RWPE2 (cell line): ENCODE measurements around the gene MIR17HG.
"Not testable (repeated sequence)": the region's sequence is repeated elsewhere in the genome, so short reads cannot be mapped to it uniquely, and the experiment has no call there.

ENCODE experiments used
- ATAC-seq: fragments of 200-7000 bp; cut with Tn5 transposase; 3 replicates; pipeline ENCODE4 v1.9.1; 2021; ENCODE audit warnings: low read depth
- DNase-seq: peaks from one replicate; pipeline ENCODE4 v3.0.0-alpha.2; 2020; ENCODE audit warnings: low spot score
- H3K27ac ChIP-seq: fragments of 450-650 bp; 2 replicates; pipeline ENCODE4 v1.5.1; 2017; ENCODE audit warnings: mild to moderate bottlenecking; ENCODE audit not compliant: poor library complexity, severe bottlenecking
- H3K27me3 ChIP-seq: fragments of 250-450 bp; sonication (Bioruptor Pico); 2 replicates; pipeline ENCODE4 v1.5.1; 2021; ENCODE audit warnings: mild to moderate bottlenecking, moderate library complexity; ENCODE audit not compliant: insufficient read depth, poor library complexity, severe bottlenecking
- H3K36me3 ChIP-seq: fragments of 250-450 bp; sonication (Bioruptor Pico); 2 replicates; pipeline ENCODE4 v1.5.1; 2020; ENCODE audit warnings: low read depth, mild to moderate bottlenecking, moderate library complexity
- H3K4me1 ChIP-seq: fragments of 250-450 bp; sonication (Bioruptor Pico); 2 replicates; pipeline ENCODE4 v1.5.1; 2021; ENCODE audit warnings: mild to moderate bottlenecking, moderate library complexity; ENCODE audit not compliant: insufficient read depth, poor library complexity, severe bottlenecking
- H3K4me3 ChIP-seq: fragments of 250-450 bp; sonication (Bioruptor Pico); 2 replicates; pipeline ENCODE4 v1.5.1; 2021; ENCODE audit warnings: mild to moderate bottlenecking, moderate library complexity; ENCODE audit not compliant: severe bottlenecking
- H3K9me3 ChIP-seq: fragments of 250-450 bp; sonication (Bioruptor Pico); 2 replicates; pipeline ENCODE4 v1.5.1; 2021; ENCODE audit warnings: mild to moderate bottlenecking, moderate library complexity; ENCODE audit not compliant: severe bottlenecking
- TF ChIP-seq, protein P1 (sequence below): fragments of 450-650 bp; IDR thresholded peaks from one replicate; pipeline ENCODE4 v1.5.1; 2017; ENCODE audit warnings: mild to moderate bottlenecking, moderate library complexity; ENCODE audit not compliant: poor library complexity, severe bottlenecking

The MIR17HG gene

DNA sequence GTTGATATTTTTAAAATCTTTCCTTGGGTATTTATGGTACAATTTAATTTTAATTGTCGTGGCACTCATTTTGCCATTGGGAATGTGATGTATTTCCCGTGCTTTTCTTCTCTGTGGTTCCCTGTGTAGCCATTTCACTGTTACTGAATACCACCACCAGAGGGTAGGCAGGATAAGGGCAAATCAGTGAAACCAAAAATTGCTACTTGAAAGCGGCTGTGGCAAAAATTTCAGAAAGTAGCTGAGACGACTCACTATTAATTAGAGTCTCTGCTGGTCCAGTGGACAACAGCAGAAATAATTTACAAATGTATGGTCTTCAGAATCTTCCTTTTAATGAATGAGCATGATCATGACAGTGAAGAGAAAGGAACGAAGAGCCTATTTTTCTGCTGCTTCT lies 34.4 kb upstream of the MIR17HG start:
- H3K4me1 ChIP-seq: no peaks in the 10 kb centered on the region
- H3K36me3 ChIP-seq: no peaks in the 10 kb centered on the region
- no peak overlapping the region for H3K4me3 ChIP-seq
- H3K27me3 ChIP-seq: peaks cover 39% of the 10 kb centered on the region
- H3K9me3 ChIP-seq: peaks cover 2% of the 10 kb centered on the region
- ATAC-seq (peak; percentile 73; the same call in 2 of the 3 replicates), DNase-seq (no peak)
- TF ChIP-seq, protein P1, sequence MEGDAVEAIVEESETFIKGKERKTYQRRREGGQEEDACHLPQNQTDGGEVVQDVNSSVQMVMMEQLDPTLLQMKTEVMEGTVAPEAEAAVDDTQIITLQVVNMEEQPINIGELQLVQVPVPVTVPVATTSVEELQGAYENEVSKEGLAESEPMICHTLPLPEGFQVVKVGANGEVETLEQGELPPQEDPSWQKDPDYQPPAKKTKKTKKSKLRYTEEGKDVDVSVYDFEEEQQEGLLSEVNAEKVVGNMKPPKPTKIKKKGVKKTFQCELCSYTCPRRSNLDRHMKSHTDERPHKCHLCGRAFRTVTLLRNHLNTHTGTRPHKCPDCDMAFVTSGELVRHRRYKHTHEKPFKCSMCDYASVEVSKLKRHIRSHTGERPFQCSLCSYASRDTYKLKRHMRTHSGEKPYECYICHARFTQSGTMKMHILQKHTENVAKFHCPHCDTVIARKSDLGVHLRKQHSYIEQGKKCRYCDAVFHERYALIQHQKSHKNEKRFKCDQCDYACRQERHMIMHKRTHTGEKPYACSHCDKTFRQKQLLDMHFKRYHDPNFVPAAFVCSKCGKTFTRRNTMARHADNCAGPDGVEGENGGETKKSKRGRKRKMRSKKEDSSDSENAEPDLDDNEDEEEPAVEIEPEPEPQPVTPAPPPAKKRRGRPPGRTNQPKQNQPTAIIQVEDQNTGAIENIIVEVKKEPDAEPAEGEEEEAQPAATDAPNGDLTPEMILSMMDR: peak; percentile 44
- no peak overlapping the region for H3K27ac ChIP-seq

DNA sequence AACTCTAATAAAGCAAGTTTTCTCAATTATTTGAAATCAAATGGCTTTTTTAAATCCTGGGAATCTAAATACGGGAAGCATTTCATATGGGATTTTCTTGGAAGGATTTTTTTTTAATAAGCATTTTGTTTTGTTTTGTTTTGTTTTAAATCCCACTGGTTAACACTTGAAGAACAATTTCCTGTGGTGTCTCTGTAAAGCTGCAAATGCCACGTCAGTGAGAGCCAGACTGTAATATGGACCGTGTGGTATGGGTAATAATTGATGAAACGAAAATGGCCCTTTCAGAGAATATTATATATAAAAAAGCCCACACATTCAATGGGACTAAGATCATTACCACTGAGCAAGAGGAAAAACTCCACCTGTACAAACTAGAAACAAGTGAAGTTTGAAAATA lies 33.9 kb upstream of the MIR17HG start:
- Histone ChIP-seq H3K4me1 (no peaks in the 10 kb centered on the region), H3K4me3 (no peak overlapping the region), H3K9me3 (peaks cover 2% of the 10 kb centered on the region), H3K27me3 (peaks cover 39% of the 10 kb centered on the region), H3K36me3 (no peaks in the 10 kb centered on the region), H3K27ac (no peak overlapping the region)
- TF ChIP-seq, protein P1: no peak
- DNase-seq: no peak
- ATAC-seq: no peak

DNA sequence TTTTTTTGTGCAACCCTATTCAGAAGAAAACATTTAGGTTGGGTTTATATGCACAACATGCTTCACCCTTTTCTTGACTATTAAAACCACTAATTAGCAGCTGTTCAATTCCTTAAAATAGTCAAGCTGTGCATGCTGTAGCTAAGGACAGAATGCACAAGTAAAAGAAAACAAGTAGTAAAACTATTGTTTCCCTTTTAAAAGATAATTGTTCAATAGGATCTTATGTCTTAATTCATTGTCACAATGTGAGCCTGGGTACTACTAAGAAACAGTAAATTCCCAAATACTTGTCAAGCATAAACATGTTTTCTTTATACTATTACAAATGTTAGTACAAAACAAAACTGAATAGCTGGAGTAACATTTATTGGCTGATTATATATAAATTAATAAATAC lies 32.6 kb upstream of the MIR17HG start:
- ATAC-seq: no peak
- Histone ChIP-seq H3K36me3 (no peaks in the 10 kb centered on the region), H3K27ac (no peak overlapping the region), H3K9me3 (peaks cover 2% of the 10 kb centered on the region), H3K4me3 (no peak overlapping the region), H3K27me3 (peaks cover 39% of the 10 kb centered on the region), H3K4me1 (no peaks in the 10 kb centered on the region)
- no peak for DNase-seq
- TF ChIP-seq, protein P1: no peak

DNA sequence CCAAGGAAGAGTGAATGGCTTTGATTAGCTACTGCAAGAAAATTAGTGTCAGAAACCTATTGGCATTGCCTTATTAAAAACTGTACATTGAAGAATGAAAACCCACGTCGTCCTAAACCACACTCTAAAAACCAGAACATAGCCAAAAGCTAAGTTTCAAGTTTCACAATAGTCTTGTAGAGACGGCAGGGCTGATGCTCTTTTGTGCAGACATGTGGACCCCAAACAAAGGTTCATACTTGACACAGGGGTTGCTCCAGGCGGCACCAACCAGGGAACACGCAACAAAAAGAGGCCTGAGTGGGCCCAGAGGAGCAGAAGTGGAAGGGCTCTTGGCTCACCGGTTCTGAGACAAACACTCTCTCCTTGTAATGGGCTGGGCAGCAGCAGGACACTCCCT lies 28.6 kb upstream of the MIR17HG start:
- TF ChIP-seq, protein P1: no peak
- DNase-seq: no peak

DNA sequence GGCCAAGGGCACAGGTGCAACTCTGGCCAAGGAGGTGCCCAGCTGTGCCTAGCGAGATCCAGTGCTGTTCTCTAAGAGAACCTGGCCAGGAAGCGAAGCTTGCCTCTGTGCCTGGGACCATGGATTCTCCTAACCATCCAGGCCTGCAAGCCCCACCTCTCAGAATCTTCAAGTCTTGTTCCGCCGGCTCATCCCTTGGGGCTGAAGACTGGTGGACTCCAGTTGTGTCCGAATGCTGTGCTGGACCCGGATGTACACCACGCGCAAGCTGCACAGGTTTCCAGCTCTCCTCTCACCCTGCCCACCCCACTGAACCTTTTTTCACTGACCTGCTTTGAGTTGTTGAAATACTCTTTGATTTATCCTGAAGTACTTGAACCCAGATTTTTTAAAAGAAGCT lies 27.5 kb upstream of the MIR17HG start:
- ATAC-seq (no peak), DNase-seq (no peak)
- TF ChIP-seq, protein P1: no peak

More for the DNA sequence above, 28.6 kb upstream of the MIR17HG start:
- no peak for ATAC-seq
- Histone ChIP-seq H3K36me3 (no peaks in the 10 kb centered on the region), H3K4me3 (no peak overlapping the region), H3K27me3 (peaks cover 33% of the 10 kb centered on the region), H3K9me3 (peaks cover 2% of the 10 kb centered on the region), H3K27ac (no peak overlapping the region), H3K4me1 (no peaks in the 10 kb centered on the region)

DNA sequence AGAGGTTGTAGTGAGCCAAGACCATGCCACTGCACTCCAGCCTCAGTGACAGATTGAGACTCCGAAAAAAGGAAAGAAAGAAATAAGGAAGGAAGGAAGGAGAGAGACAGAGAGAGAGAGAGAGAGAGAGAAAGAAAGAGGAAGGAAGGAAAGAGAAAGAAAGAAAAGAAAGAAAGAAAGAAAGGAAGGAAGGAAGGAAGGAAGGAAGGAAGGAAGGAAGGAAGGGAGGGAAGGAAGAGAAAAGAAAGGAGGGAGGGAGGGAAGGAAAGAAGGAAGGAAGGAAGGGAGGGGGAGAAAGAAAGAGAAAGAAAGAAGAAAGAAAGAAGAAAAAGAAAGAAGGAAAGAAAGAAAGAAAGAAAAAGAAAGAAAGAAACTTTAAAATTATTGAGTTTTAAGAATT lies 26.5 kb upstream of the MIR17HG start:
- peaks cover 16% of the 10 kb centered on the region for H3K27me3 ChIP-seq
- not testable (repeated sequence) for ATAC-seq, H3K9me3 ChIP-seq, H3K4me1 ChIP-seq, H3K27ac ChIP-seq, DNase-seq, H3K36me3 ChIP-seq, H3K4me3 ChIP-seq

More for the DNA sequence above, 27.5 kb upstream of the MIR17HG start:
- H3K36me3 ChIP-seq: no peaks in the 10 kb centered on the region
- peaks cover 2% of the 10 kb centered on the region for H3K9me3 ChIP-seq
- no peak overlapping the region for H3K4me3 ChIP-seq
- no peaks in the 10 kb centered on the region for H3K4me1 ChIP-seq
- no peak overlapping the region for H3K27ac ChIP-seq
- peaks cover 23% of the 10 kb centered on the region for H3K27me3 ChIP-seq
